ENCODE results near the gene LIN37.

GRCh38 chr19:35779033-35779432 is 30.7 kb downstream of the LIN37 start:
- TF ChIP-seq, protein P1, sequence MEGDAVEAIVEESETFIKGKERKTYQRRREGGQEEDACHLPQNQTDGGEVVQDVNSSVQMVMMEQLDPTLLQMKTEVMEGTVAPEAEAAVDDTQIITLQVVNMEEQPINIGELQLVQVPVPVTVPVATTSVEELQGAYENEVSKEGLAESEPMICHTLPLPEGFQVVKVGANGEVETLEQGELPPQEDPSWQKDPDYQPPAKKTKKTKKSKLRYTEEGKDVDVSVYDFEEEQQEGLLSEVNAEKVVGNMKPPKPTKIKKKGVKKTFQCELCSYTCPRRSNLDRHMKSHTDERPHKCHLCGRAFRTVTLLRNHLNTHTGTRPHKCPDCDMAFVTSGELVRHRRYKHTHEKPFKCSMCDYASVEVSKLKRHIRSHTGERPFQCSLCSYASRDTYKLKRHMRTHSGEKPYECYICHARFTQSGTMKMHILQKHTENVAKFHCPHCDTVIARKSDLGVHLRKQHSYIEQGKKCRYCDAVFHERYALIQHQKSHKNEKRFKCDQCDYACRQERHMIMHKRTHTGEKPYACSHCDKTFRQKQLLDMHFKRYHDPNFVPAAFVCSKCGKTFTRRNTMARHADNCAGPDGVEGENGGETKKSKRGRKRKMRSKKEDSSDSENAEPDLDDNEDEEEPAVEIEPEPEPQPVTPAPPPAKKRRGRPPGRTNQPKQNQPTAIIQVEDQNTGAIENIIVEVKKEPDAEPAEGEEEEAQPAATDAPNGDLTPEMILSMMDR (IDR thresholded peaks at IDR 0.05): no peak
- TF ChIP-seq POLR2A (IDR thresholded peaks at IDR 0.05) (no peak), POLR2AphosphoS5 (IDR thresholded peaks at IDR 0.05) (no peak), EP300 (IDR thresholded peaks at IDR 0.05) (no peak)
